ENCODE results near the gene KIF26B.

DNA sequence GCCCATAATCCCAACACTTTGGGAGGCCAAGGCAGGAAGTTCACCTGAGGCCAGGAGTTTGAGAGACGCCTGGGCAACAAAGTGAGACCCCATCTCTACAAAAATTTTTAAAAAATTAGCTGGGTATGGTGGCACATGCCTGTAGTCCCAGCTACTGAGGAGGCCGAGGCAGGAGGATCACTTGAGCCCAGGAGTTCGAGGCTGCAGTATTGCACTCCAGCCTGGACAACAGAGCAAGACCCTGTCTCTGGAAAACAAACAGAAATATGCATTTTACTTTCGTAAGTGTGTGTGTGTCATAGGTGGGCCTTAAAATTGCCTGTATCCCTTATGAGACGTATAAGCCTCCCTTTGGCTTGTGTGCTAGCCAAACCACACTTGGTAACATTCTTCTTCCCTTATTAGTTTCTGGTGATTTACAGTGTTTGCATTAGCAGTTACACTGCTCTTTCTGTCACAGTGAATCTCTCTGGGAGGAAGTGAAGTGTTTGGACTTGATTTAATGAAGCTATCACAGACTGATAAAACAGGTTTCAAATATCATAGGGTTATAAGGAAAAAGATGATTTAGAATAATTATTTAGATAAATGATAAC lies 48.9 kb upstream of the KIF26B start:
- TF ChIP-seq JUNB (IDR thresholded peaks at IDR 0.05) (no peak), SUZ12 (IDR thresholded peaks at IDR 0.05; ENCODE audit: unreplicated experiment) (no peak), MTA2 (IDR thresholded peaks at IDR 0.05; ENCODE audit: low read depth) (no peak), CEBPB (IDR thresholded peaks at IDR 0.05; ENCODE audit: borderline replicate concordance in 1 of 2, low read depth in 2 of 2, low read length in 2 of 2) (no peak), SIN3A (IDR thresholded peaks at IDR 0.05; ENCODE audit: low read depth, low read length) (no peak), EP300 (IDR thresholded peaks at IDR 0.05; ENCODE audit: borderline replicate concordance in 1 of 2, control insufficient read depth in 1 of 2, low read depth in 2 of 2, low read length in 2 of 2) (no peak)
- TF ChIP-seq, protein P1, sequence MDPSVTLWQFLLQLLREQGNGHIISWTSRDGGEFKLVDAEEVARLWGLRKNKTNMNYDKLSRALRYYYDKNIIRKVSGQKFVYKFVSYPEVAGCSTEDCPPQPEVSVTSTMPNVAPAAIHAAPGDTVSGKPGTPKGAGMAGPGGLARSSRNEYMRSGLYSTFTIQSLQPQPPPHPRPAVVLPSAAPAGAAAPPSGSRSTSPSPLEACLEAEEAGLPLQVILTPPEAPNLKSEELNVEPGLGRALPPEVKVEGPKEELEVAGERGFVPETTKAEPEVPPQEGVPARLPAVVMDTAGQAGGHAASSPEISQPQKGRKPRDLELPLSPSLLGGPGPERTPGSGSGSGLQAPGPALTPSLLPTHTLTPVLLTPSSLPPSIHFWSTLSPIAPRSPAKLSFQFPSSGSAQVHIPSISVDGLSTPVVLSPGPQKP (IDR thresholded peaks at IDR 0.05; ENCODE audit: low read depth, low read length), result no peak
- TF ChIP-seq, protein P2, sequence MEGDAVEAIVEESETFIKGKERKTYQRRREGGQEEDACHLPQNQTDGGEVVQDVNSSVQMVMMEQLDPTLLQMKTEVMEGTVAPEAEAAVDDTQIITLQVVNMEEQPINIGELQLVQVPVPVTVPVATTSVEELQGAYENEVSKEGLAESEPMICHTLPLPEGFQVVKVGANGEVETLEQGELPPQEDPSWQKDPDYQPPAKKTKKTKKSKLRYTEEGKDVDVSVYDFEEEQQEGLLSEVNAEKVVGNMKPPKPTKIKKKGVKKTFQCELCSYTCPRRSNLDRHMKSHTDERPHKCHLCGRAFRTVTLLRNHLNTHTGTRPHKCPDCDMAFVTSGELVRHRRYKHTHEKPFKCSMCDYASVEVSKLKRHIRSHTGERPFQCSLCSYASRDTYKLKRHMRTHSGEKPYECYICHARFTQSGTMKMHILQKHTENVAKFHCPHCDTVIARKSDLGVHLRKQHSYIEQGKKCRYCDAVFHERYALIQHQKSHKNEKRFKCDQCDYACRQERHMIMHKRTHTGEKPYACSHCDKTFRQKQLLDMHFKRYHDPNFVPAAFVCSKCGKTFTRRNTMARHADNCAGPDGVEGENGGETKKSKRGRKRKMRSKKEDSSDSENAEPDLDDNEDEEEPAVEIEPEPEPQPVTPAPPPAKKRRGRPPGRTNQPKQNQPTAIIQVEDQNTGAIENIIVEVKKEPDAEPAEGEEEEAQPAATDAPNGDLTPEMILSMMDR (IDR thresholded peaks at IDR 0.05 in 2 of 3, conservative IDR thresholded peaks at IDR 0.05 in 1 of 3; ENCODE audit: control insufficient read depth in 2 of 3, extremely low read depth in 1 of 3, insufficient read depth in 1 of 3, low read depth in 3 of 3, low read length in 3 of 3), result no peak
